Putamen (tissue), 1 donor: ENCODE results near the gene LRRC8B.

ENCODE experiments used
- DNase-seq: peaks from one replicate; pipeline ENCODE4 v3.0.0-alpha.2; 2016; ENCODE audit warnings: low spot score

The LRRC8B gene

DNA sequence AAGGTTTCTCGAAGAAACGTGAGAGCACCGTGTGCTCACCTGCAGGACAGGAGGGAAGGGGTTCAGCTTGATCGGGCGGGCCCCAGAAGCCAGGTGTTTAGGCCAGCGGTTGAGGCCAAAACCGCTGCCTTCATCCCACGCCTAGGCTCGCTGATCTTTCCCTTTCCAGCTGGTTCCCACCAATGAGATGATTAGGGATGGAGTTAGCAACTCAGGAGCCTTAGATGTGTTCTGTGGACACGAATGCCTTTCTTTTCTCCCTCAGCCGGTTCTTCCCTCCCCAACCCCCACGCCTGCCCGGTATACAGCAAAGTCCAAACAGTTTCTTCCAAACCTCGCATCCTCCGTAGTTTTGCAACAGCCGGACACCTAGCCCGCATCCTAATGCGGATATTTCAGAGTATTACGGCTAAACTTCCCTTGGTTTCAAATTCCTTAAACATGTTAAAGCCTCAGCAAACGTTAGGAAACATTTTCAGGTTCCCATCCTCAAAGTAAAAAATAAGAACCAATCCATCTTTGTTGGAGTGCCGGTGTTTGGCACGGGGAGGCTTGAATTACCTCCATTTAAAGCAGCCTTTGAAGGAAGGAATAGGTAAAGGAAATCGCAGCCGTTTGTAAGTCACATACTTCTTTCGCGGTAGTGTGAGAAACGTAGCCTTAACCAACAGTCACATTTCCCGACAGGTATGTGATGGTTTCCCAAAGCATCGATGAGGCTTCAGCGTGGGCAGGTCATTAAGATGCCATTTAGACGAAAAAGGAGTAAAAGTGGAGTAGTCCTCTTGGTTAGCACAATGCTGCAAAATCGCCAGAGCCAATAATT is 109.4 kb downstream of the LRRC8B start:
- no peak for DNase-seq

DNA sequence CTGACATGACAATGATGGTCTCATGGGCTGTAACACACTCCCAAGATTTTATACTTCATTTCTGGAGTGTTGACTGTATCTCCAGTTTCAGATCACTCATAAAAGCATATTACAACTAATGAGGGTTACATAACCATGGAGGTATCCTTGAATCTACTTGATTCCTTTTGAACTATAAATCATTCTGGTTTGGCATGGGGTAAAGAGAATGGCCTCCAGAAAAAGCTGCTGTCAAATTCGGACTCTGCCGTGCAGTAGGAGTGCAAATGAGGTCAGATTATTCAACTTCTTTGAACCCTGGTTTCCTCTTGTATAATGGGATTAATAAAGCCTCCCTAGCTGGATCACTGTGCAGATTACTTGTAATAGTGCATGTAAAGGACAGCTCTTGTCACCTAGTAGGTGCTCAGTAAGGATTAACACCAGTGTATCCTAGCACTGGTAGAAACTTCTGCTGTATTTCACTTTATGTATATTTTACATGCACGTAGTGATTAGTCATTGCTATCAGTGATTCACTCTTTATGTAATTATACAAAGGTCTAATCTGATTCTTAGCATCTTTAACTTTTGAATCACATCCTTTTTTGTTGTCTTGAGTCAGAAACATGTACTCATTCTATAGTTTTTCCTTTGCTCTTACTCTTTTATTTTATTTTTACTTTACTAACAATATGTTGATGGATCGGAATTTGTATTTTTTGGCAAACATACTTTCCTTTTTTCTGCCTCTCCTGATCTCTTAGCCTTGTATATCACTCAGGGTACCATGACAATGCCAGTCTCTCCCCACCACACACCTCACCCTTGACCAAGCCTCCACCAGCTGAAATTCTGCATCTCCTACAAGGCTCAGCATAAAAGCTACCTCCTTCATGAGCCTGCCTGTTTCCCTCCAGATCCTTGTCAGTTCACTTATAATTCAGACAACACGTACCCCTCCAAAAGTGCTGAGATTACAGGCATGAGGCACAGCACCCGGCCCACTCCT is 111.5 kb downstream of the LRRC8B start:
- no peak for DNase-seq

DNA sequence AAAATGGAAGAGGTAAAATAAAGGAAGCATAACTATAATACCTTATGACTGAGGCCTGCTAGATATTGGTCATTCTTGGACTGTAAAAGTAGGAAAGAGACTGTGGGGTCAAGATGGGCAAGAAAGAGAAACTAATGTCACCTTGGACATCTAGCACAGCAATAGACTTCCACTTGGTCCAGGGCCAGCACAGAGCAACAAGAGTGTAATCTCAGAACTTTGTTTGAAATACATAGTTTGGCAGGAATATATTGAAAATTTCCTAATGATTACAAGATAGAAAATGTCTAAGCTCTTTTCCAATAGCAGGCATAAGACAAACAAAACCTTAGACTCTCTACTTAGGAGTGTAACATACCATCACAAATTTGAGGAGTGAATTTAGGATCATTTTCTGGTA is 112.9 kb downstream of the LRRC8B start:
- no peak for DNase-seq

DNA sequence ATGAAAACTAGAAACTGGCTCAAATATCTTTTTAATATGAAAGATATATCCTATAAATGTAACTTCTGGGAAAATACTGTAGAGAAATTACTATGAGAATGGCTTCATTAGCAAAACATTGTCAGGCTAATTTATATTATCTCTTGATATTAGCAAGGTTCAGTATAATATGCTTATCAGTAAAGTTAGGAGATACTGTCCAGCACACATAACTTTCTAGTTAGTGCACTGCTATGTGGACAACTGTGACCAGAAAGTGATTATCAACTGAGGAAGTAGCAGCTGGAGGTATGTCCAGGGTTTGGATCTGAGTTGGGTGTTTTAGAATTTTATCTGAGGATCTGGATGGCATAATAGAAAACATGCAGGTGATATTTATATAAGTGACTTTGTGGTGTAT is 115.8 kb downstream of the LRRC8B start:
- DNase-seq, result no peak

DNA sequence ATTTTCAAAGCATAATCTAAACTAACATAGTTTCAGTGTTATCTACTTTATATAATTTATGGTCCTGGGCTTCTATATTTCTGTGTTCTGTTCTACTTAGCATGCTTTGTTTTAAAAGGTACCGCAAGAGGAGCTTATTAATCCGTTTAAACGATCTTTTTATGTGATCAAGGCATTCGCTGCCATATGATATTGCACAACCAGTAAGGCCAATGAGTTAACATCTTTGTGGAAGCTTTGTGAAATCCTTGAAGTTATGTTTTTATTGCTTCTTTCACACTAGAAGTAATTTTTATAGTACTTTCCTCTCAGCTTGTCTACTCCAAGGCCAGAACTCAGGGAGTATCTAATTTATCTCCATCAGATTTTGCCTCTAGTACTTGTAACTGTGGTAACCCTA is 117.2 kb downstream of the LRRC8B start:
- no peak for DNase-seq

DNA sequence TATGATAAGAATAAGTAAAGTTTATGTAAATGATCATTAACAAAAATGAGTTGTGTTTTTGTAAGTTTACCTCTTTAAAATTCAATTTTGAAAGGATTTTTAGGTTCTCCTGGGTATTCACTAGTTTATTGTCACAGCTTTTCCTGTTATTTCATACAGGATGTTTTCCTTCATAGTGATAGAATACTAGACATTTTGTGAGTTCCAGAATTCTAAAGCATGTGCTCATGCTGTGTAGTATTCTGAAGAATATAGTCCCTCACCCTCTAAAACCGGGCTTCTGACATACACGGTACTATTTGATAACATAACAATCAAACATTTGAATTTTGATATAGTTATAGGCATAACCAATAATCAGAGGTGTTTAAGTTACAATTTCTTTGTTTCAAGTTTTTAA is 118.9 kb downstream of the LRRC8B start:
- DNase-seq, result no peak

DNA sequence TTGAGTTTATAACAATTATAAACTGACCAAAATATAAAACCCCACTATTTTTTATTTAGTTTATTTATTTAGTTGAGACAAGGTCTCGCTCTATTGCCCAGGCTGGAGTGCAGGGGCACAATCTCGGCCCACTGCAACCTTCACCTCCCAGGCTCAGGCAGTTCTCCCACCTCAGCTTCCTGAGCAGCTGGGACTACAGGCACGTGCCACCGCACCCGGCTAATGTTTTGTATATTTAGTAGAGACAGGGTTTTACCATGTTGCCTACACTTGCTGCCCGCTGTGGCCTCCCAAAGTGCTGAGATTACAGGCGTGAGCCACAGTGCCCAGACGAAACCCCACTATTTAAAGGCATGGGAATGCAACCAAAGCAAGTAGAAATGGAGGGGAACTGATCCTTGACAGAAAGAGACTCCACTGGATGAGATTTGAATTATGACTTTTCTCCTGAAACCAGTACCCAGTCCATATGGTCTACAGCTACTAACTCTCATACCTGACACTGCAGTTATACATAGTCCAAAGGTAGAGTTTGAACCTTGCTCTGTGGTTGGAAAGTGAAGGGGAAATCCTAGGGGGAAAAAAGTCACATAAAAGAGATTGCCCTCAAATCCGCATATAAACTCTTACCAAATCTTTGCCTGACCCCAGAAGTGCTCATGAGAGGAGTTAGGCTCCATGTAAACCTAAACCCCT is 119.6 kb downstream of the LRRC8B start:
- no peak for DNase-seq

DNA sequence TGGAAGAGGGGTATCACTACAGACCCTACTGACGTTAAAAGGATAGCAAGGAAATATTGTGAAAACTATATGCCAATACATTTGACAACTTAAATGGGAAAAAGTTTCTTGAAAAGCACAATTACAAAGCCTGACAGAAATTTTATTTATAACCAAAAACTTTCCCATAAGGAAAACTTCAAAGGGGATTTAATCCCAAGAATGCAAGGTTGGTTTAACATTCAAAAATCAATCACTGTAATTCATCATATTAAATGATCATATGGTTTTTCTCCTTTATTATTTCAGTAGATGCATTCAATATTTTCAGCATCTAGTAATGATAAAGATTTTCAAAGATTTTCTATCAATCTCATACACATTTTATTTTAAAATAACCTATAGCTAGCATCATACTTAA is 121.6 kb downstream of the LRRC8B start:
- no peak for DNase-seq
